Spleen (tissue), 11 donors: ENCODE measurements around the gene CDK10. TPM values are rescaled to one million over a fixed set of nuclear protein-coding genes. Genes with fewer than 3 reads are reported as not detected.
"Not testable (repeated sequence)": the region's sequence is repeated elsewhere in the genome, so short reads cannot be mapped to it uniquely, and the experiment has no call there.

Source experiments
- DNase-seq: peaks from one replicate; pipeline ENCODE4 v3.0.0-alpha.2; 2020
- H3K27ac ChIP-seq, 8 donors: fragments of 200-600 bp; sonication (generic) in 7 of 8; 1 replicate in 4 of 8; 2 replicates in 4 of 8; pipeline versions ENCODE4 v1.5.0 to v1.8.0; 2016 to 2021; ENCODE audit warnings: inconsistent platforms in 4 of 8, mild to moderate bottlenecking in 4 of 8, moderate library complexity in 1 of 8
- H3K27me3 ChIP-seq, 7 donors: fragments of 200-600 bp; sonication (generic) in 6 of 7; replicated peaks in 1 of 7; 1 replicate in 4 of 7; 2 replicates in 3 of 7; pipeline versions ENCODE4 v1.5.0 to v1.8.0; 2016 to 2021; ENCODE audit warnings: inconsistent platforms in 3 of 7, mild to moderate bottlenecking in 1 of 7
- H3K36me3 ChIP-seq, 6 donors: fragments of 200-600 bp; sonication (generic) in 5 of 6; 1 replicate in 4 of 6; 2 replicates in 2 of 6; pipeline versions ENCODE4 v1.5.0 to v1.8.0; 2016 to 2021; ENCODE audit warnings: inconsistent platforms in 2 of 6
- H3K4me1 ChIP-seq, 6 donors: fragments of 200-600 bp; sonication (generic) in 5 of 6; 1 replicate in 3 of 6; 2 replicates in 3 of 6; pipeline versions ENCODE4 v1.5.0 to v1.8.0; 2016 to 2021; ENCODE audit warnings: inconsistent platforms in 3 of 6
- H3K4me3 ChIP-seq, 8 donors: fragments of 200-600 bp; sonication (generic) in 7 of 8; 1 replicate in 4 of 8; 2 replicates in 4 of 8; pipeline versions ENCODE4 v1.5.0 to v1.8.0; 2016 to 2021; ENCODE audit warnings: inconsistent platforms in 4 of 8, mild to moderate bottlenecking in 4 of 8, moderate library complexity in 2 of 8
- H3K9me3 ChIP-seq, 8 donors: fragments of 200-600 bp; sonication (generic) in 7 of 8; 1 replicate in 4 of 8; 2 replicates in 4 of 8; pipeline versions ENCODE4 v1.5.0 to v1.8.0; 2016 to 2021; ENCODE audit warnings: inconsistent platforms in 4 of 8
- CTCF ChIP-seq, 11 experiments: fragments of 200-600 bp in 7 of 11; fragments of 450-650 bp in 4 of 11; sonication (generic) in 4 of 11; IDR thresholded peaks in 8 of 11; conservative IDR thresholded peaks in 3 of 11; 1 replicate in 7 of 11; 2 replicates in 4 of 11; pipeline versions ENCODE4 v1.4.0 to v1.8.0; 2016 to 2021; ENCODE audit warnings: antibody characterized with exemption in 11 of 11, inconsistent platforms in 4 of 11, mild to moderate bottlenecking in 1 of 11
- POLR2A ChIP-seq, 3 donors: fragments of 450-650 bp; IDR thresholded peaks; one replicate each; pipeline ENCODE4 v1.5.1; 2017; ENCODE audit warnings: antibody characterized with exemption in 3 of 3, mild to moderate bottlenecking in 1 of 3
- POLR2AphosphoS5 ChIP-seq, 3 donors: sonication (generic); formaldehyde crosslinking; IDR thresholded peaks; one replicate each; pipeline ENCODE4 v1.5.1; 2017; ENCODE audit warnings: antibody characterized with exemption in 3 of 3
- WGBS, 5 donors: extraction: QIAGEN DNeasy Blood & Tissue Kit in 3 of 5; methylation state at CpG; one replicate each; pipeline versions ENCODE4 v1.1.5 to v1.1.7; 2013 to 2018; 5-methylcytosine and 5-hydroxymethylcytosine counted together
- intact Hi-C: fragments of 100-400 bp; cut with DNase I; formaldehyde crosslinking; loops from one replicate; pipeline ENCODE4 v1.15.0; 2023; ENCODE audit warnings: low total_unique reads
- polyA plus RNA-seq, 3 donors: library from polyadenylated mRNA; stranded (reverse); fragments of 200-250 nt; gene quantifications; one replicate each; pipeline ENCODE4 v1.2.1, GENCODE V29; 2013
- total RNA-seq, 7 donors: library from RNA; depleted of rRNA in 3 of 7; stranded (reverse); fragments of >200 nt in 3 of 7; fragmentation: NEBNext Ultra II Directional in 4 of 7; extraction: Animal tissue kit (Norgen Biotek cat#: 25700) in 4 of 7; gene quantifications; one replicate each; pipeline versions ENCODE4 v1.1.0 to v1.2.1, GENCODE V29; 2016 to 2021
- donor health status: healthy with polysubstance abuse.
- donor health status: DM: no; HTN: no; CAD: no; lungs with moderate emphysema.
- donor health status: DM: no; HTN: no; CAD: no.
- donor health status: Bipolar disorder and iron deficiency.
- donor health status: healthy.
- donor health status: DM: no; HTN: no; CAD: no.
- donor health status: DM: yes; HTN: yes; CAD: no.

Gene CDK10
- total and polyA plus RNA-seq, 10 donors, result 47.6 to 201 (median 78.6) TPM

- H3K27me3 ChIP-seq, result no peaks in the 10 kb centered on the region
- DNase-seq, result peak; percentile 86
- no peaks in the 10 kb centered on the region for H3K9me3 ChIP-seq
- H3K4me1 ChIP-seq, result peaks cover 13 to 58% (median 31%) of the 10 kb centered on the region in 6 donors
- no peak overlapping the region for H3K4me3 ChIP-seq
- intact Hi-C loops, result no loop called here
- peak overlapping the region in 2 of 8 donors; percentile 26 to 54 for H3K27ac ChIP-seq
- TF ChIP-seq POLR2A (IDR thresholded peaks at IDR 0.05) (no peak), POLR2AphosphoS5 (IDR thresholded peaks at IDR 0.05) (peak; percentile 55 to 72 (median 56))
- peaks cover 0 to 65% (median 48%) of the 10 kb centered on the region in 6 donors for H3K36me3 ChIP-seq
- WGBS, 5 donors, result 40 to 80% (median 43%) methylated on average over 4 to 18 of the region's 18 CpGs
Observed at GRCh38 chr16:89696670-89697128, 10.2 kb downstream of the CDK10 start.

GRCh38 chr16:89697161-89697615 is 10.7 kb downstream of the CDK10 start:
- intact Hi-C loops, result no loop called here
- Histone ChIP-seq H3K36me3 (peaks cover 0 to 60% (median 43%) of the 10 kb centered on the region in 6 donors), H3K9me3 (no peaks in the 10 kb centered on the region), H3K27me3 (no peaks in the 10 kb centered on the region), H3K27ac (no peak overlapping the region), H3K4me3 (no peak overlapping the region), H3K4me1 (peaks cover 13 to 61% (median 35%) of the 10 kb centered on the region in 6 donors)
- WGBS, 5 donors, result 89 to 92% (median 91%) methylated on average over 6 to 19 of the region's 19 CpGs
- TF ChIP-seq CTCF (IDR thresholded peaks at IDR 0.05 in 8 of 11, conservative IDR thresholded peaks at IDR 0.05 in 3 of 11) (no peak), POLR2AphosphoS5 (IDR thresholded peaks at IDR 0.05) (peak; percentile 3 to 41 (median 10))
- DNase-seq, result no peak

- 86 to 93% (median 90%) methylated on average over 8 to 32 of the region's 32 CpGs for WGBS, 5 donors
- Histone ChIP-seq H3K9me3 (no peaks in the 10 kb centered on the region), H3K4me1 (peaks cover 13 to 67% (median 40%) of the 10 kb centered on the region in 6 donors), H3K4me3 (no peak overlapping the region), H3K36me3 (peaks cover 0 to 54% (median 37%) of the 10 kb centered on the region in 6 donors), H3K27me3 (no peaks in the 10 kb centered on the region), H3K27ac (no peak overlapping the region)
- intact Hi-C loops, result no loop called here
- DNase-seq, result peak; percentile 83
- TF ChIP-seq POLR2AphosphoS5 (IDR thresholded peaks at IDR 0.05) (peak in 2 of 3 donors; percentile 0 to 56), CTCF (IDR thresholded peaks at IDR 0.05 in 8 of 11, conservative IDR thresholded peaks at IDR 0.05 in 3 of 11) (no peak)
Observed at GRCh38 chr16:89697616-89698331, 11.3 kb downstream of the CDK10 start.

GRCh38 chr16:89698717-89699116 is 12.2 kb downstream of the CDK10 start:
- H3K9me3 ChIP-seq, H3K4me3 ChIP-seq, H3K27me3 ChIP-seq, DNase-seq, intact Hi-C loops, H3K27ac ChIP-seq: not testable (repeated sequence)
- 95 to 98% (median 97%) methylated on average over 14 of the region's 14 CpGs for WGBS, 5 donors
- Histone ChIP-seq H3K36me3 (peaks cover 0 to 45% (median 28%) of the 10 kb centered on the region in 6 donors), H3K4me1 (peaks cover 13 to 70% (median 40%) of the 10 kb centered on the region in 6 donors)

- peaks cover 0 to 35% (median 19%) of the 10 kb centered on the region in 6 donors for H3K36me3 ChIP-seq
- intact Hi-C loops, result loop anchor here (5.0 kb wide), 1 partner anchor 93 kb away; no protein-coding TSS in a partner anchor
- DNase-seq, H3K27me3 ChIP-seq, H3K9me3 ChIP-seq: not testable (repeated sequence)
- WGBS, 5 donors, result 62 to 71% (median 68%) methylated on average over 17 to 18 of the region's 18 CpGs
- H3K4me3 ChIP-seq, result peak overlapping the region in 4 of 8 donors; percentile 62 to 81 (median 72)
- peak overlapping the region in 6 of 8 donors; percentile 55 to 95 (median 90) for H3K27ac ChIP-seq
- peaks cover 13 to 64% (median 40%) of the 10 kb centered on the region in 6 donors for H3K4me1 ChIP-seq
Observed at GRCh38 chr16:89699629-89700099, 13.2 kb downstream of the CDK10 start.
